ENCODE measurements around the gene PYDC1. TPM values are rescaled to one million over a fixed set of nuclear protein-coding genes. Genes with fewer than 3 reads are reported as not detected.
A peak's percentile ranks its signal among the peaks of the same experiment; 100 is the strongest.
"Not testable (repeated sequence)": the region's sequence is repeated elsewhere in the genome, so short reads cannot be mapped to it uniquely, and the experiment has no call there.

PYDC1 gene
- total RNA-seq, 2 donors from 2014 or later = not detected

DNA sequence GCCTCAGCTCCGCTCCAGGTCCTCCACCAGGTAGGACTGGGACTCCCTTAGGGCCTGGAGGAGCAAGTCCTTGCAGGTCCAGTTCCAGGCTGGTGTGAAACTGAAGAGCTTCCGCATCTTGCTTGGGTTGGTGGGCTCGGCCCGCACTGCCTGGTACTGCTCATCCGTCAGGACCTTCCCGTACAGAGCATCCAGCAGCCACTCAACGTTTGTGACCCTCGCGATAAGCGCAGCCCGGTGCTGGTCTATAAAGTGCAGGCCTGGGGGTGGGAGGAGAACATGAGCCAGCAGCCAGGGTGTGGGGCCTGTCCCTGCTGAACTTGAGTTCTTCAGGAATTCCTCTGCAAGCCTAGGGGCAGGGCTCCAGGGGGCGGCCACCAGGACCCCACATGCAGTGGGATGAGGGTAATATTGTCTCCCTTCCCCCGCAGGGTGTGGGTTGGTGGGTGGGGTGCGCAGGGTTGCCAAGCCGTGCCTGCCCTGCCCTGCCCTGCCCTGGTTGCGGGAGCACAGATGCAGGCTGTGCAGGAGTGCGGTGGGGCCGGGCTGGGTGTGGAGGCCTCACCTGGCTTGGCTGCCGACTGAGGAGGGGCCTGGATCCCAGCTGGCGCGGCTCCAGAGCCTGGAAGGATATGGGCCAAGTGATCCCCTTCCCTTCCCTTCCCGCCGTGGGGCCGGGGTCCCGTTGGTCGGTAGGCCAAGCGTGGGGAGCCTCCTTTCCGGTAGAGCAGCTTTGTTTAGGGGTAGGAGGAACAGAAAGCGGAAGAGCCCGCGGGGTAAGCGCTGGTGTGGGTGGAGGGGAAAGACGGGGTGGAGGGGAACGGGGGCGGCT is 15.1 kb downstream of the PYDC1 start:
- H3K27me3 ChIP-seq = no peaks in the 10 kb centered on the region
- intact Hi-C loops (cut with DNase I) = no loop called here
- H3K9ac ChIP-seq (ENCODE audit: low read depth in 2 of 2, low read length in 2 of 2) = peak overlapping the region; percentile 69 to 93

DNA sequence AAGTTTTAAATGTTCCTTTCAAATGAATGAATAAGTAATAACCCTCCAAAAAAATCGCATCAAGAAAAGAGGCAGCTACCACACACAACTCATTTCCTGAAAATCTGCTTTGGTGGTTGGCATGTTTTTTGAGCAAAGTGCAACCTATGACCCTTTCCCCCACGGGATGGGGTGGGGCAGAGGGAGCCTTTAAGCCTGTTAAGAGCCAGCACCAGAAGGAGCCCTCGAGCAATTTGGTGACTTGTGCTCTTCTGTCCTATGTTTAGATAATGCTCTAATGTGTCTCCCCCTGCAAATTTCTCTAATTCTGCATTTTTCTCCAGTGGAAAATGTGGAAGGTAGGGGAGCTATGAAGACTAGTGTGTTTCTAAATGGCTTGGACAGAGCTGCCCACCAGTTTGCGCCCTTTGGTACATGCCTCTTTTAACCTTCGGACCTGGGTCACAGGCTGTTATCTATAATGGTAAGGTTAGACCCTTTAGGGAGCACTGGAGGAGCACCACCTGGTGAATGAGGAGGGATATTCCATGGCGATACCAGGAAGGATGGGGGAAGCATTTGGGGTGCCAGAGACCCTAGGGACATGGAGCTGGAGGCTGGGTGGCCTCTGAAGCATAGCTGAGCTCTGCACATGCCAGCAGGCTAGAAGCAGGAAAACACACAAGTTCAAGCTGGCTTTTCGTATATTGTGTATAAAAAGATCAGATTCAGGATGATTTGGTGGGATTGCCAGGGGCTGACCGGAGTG is 15.9 kb downstream of the PYDC1 start:
- peak; percentile 68 for DNase-seq
- Histone ChIP-seq H3K9me3 (no peaks in the 10 kb centered on the region), H3K27ac (peak overlapping the region; percentile 87), H3K9ac (ENCODE audit: low read depth in 2 of 2, low read length in 2 of 2) (peak overlapping the region in 1 of 2 donors; percentile 93), H3K27me3 (no peaks in the 10 kb centered on the region), H3K4me1 (peaks cover 14% of the 10 kb centered on the region), H3K4me3 (peak overlapping the region; percentile 82), H3K36me3 (no peaks in the 10 kb centered on the region)
- intact Hi-C loops (cut with DNase I) = no loop called here
- TF ChIP-seq, protein P1, sequence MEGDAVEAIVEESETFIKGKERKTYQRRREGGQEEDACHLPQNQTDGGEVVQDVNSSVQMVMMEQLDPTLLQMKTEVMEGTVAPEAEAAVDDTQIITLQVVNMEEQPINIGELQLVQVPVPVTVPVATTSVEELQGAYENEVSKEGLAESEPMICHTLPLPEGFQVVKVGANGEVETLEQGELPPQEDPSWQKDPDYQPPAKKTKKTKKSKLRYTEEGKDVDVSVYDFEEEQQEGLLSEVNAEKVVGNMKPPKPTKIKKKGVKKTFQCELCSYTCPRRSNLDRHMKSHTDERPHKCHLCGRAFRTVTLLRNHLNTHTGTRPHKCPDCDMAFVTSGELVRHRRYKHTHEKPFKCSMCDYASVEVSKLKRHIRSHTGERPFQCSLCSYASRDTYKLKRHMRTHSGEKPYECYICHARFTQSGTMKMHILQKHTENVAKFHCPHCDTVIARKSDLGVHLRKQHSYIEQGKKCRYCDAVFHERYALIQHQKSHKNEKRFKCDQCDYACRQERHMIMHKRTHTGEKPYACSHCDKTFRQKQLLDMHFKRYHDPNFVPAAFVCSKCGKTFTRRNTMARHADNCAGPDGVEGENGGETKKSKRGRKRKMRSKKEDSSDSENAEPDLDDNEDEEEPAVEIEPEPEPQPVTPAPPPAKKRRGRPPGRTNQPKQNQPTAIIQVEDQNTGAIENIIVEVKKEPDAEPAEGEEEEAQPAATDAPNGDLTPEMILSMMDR (IDR thresholded peaks at IDR 0.05) = no peak

More for the DNA sequence above, 15.1 kb downstream of the PYDC1 start:
- peak; percentile 84 for DNase-seq
- peaks cover 14% of the 10 kb centered on the region for H3K4me1 ChIP-seq
- no peaks in the 10 kb centered on the region for H3K36me3 ChIP-seq
- H3K4me3 ChIP-seq = peak overlapping the region; percentile 82
- TF ChIP-seq, protein P1 (IDR thresholded peaks at IDR 0.05) = no peak
- no peaks in the 10 kb centered on the region for H3K9me3 ChIP-seq
- H3K27ac ChIP-seq = peak overlapping the region; percentile 87

DNA sequence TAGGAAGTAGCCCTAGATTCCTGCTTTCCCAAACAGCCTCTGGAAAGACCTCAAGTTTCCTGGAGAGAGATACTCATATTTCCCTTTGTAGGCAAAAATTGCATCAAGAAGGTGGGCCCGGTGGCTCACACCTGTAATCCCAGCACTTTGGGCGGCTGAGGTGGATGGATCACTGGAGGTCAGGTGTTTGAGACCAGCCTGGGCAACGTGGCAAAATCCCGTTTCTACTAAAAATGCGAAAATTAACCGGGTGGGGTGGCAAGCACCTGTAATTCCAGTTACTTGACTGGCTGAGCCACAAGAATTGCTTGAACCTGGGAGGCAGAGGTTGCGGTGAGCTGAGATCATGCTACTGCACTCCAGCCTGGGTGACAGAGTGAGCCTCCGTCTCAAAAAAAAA is 16.8 kb downstream of the PYDC1 start:
- intact Hi-C loops (cut with DNase I); H3K4me3 ChIP-seq: not testable (repeated sequence)

DNA sequence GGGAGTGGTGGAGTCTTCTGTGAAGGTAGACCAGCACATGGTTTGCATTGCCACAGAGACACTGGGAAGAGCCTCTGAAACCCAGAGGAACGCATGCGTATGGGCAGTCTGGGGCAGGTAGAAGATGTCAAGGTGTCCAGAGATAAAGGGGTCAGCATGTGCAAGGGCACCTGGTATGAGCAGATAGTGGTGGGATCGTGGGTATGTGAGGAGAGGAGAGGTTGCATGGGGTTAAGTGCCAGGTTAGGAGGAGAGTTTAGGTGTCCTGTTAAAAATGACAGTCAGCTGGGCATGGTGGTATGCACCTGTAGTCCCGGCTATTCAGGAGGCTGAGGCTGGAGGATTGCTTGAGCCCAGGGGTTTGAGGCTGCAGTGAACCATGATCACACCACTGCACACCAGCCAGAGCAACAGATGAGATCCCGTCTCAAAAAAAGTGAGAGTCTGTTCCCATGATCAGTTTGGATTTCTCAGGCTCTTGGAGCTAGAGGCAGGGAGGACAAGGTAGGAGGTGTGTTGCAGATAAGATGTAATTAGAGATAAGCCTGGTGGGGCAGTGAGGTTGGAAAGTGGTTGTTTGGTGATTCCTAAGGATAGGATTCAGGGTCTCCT is 17.4 kb downstream of the PYDC1 start:
- no peak overlapping the region for H3K9ac ChIP-seq (ENCODE audit: low read depth in 2 of 2, low read length in 2 of 2)
- H3K27ac ChIP-seq = no peak overlapping the region
- no peak for DNase-seq
- intact Hi-C loops (cut with DNase I) = no loop called here
- no peaks in the 10 kb centered on the region for H3K9me3 ChIP-seq
- peaks cover 6% of the 10 kb centered on the region for H3K36me3 ChIP-seq
- no peaks in the 10 kb centered on the region for H3K27me3 ChIP-seq
- TF ChIP-seq, protein P1 (IDR thresholded peaks at IDR 0.05) = no peak
- peaks cover 14% of the 10 kb centered on the region for H3K4me1 ChIP-seq
- H3K4me3 ChIP-seq = no peak overlapping the region

More for the DNA sequence above, 16.8 kb downstream of the PYDC1 start:
- not testable (repeated sequence) for H3K27me3 ChIP-seq; H3K9ac ChIP-seq (ENCODE audit: low read depth in 2 of 2, low read length in 2 of 2); H3K36me3 ChIP-seq; H3K27ac ChIP-seq; H3K9me3 ChIP-seq; DNase-seq
- H3K4me1 ChIP-seq = peaks cover 14% of the 10 kb centered on the region

DNA sequence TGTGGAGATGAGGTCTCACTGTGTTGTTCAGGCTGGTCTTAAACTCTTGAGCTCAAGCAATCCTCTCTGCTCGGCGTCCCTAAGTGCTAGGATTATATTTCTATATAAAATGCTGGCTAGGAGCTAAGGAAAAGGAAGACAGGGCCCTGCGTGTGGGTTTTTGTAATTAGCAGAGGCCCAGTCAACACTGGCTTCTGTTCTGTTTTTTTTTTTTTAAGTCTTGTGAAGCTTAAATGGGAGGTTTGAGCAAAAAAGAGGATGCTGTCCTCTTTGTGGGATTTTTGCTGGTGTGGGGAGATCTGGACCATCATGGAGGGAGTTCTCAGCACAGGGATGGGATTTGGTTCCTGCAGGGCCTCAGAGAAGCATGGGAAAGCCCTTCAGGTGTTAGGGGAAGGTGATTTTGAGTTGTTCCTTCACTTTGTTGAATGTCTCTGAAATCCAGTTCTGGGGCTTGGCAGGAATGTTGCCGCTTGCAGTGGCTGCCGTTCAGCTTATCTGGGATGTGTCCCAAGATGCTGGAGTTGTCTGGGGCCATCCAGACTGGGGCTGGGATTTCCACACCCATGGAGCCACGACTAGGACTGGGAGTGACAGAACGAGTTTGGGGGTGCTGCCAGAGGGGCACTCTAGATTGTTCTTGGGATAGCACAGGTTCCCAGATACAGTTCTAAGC is 18.6 kb downstream of the PYDC1 start:
- H3K27me3 ChIP-seq = no peaks in the 10 kb centered on the region
- peaks cover 14% of the 10 kb centered on the region for H3K4me1 ChIP-seq
- intact Hi-C loops (cut with DNase I) = no loop called here
- no peaks in the 10 kb centered on the region for H3K9me3 ChIP-seq
- H3K27ac ChIP-seq = no peak overlapping the region
- TF ChIP-seq, protein P1 (IDR thresholded peaks at IDR 0.05) = no peak
- H3K9ac ChIP-seq (ENCODE audit: low read depth in 2 of 2, low read length in 2 of 2) = no peak overlapping the region
- peaks cover 7% of the 10 kb centered on the region for H3K36me3 ChIP-seq
- H3K4me3 ChIP-seq = no peak overlapping the region
- no peak for DNase-seq
